K562 (cell line): Measurements from ENCODE around the gene ENG. TPM values are rescaled to one million over a fixed set of nuclear protein-coding genes. Genes with fewer than 3 reads are reported as not detected.

Experiments used
- CREB5 ChIP-seq: fragments of 250-450 bp; sonication (Bioruptor Pico); IDR thresholded peaks from 2 replicates; pipeline ENCODE4 v1.5.0; 2020; ENCODE audit warnings: mild to moderate bottlenecking
- GATA2 ChIP-seq: sonication (generic); formaldehyde crosslinking; IDR thresholded peaks from 2 replicates; pipeline ENCODE4 v1.4.0; 2020; ENCODE audit warnings: mild to moderate bottlenecking, missing genetic modification reagents
- IRF1 ChIP-seq: sonication (generic); formaldehyde crosslinking; IDR thresholded peaks from 2 replicates; pipeline ENCODE4 v1.8.0; 2022; ENCODE audit warnings: missing genetic modification reagents, mild to moderate bottlenecking, borderline replicate concordance
- MTF1 ChIP-seq: fragments of 250-450 bp; sonication (Bioruptor Pico); IDR thresholded peaks from 2 replicates; pipeline ENCODE4 v1.9.0; 2021; ENCODE audit warnings: moderate library complexity, mild to moderate bottlenecking, inconsistent platforms, borderline replicate concordance
- MXI1 ChIP-seq: IDR thresholded peaks from 2 replicates; pipeline ENCODE4 v1.6.1; 2011; ENCODE audit warnings: low read depth, mild to moderate bottlenecking, improper control_type of control experiment, low read length
- RBFOX2 ChIP-seq: fragments of 200-400 bp; formaldehyde crosslinking; IDR thresholded peaks from 2 replicates; pipeline ENCODE4 v1.6.1; 2017; ENCODE audit warnings: low read depth, mild to moderate bottlenecking, low read length, moderate library complexity
- RBM34 ChIP-seq: fragments of 200-400 bp; formaldehyde crosslinking; IDR thresholded peaks from 2 replicates; pipeline ENCODE4 v1.6.1; 2018; ENCODE audit warnings: low read length, borderline replicate concordance; ENCODE audit not compliant: insufficient read depth
- RCOR1 ChIP-seq, 2 experiments: IDR thresholded peaks; 2 replicates each; pipeline ENCODE4 v1.6.1; 2012; ENCODE audit warnings: low read depth in 2 of 2, low read length in 2 of 2, borderline replicate concordance in 1 of 2, improper control_type of control experiment in 1 of 2
- RNF219 ChIP-seq: fragments of 250-450 bp; sonication (Bioruptor Pico); IDR thresholded peaks from 2 replicates; pipeline ENCODE4 v1.5.0; 2022; ENCODE audit warnings: mild to moderate bottlenecking
- SMAD2 ChIP-seq: fragments of 150-350 bp; IDR thresholded peaks from 2 replicates; pipeline ENCODE4 v1.6.1; 2014; ENCODE audit warnings: low read depth, mild to moderate bottlenecking, low read length
- SUPT5H ChIP-seq: fragments of 450-650 bp; IDR thresholded peaks from 2 replicates; pipeline ENCODE4 v1.6.1; 2016
- TCF15 ChIP-seq: fragments of 250-450 bp; sonication (Bioruptor Pico); IDR thresholded peaks from 2 replicates; pipeline ENCODE4 v1.8.0; 2022; ENCODE audit warnings: moderate library complexity, mild to moderate bottlenecking, inconsistent platforms
- TCF7L2 ChIP-seq: fragments of 150-350 bp; IDR thresholded peaks from 2 replicates; pipeline ENCODE4 v1.6.1; 2016; ENCODE audit warnings: low read depth, mild to moderate bottlenecking, low read length, moderate library complexity
- ZNF24 ChIP-seq: fragments of 450-650 bp; IDR thresholded peaks from 2 replicates; pipeline ENCODE4 v1.6.1; 2016
- ZNF274 ChIP-seq: IDR thresholded peaks from 2 replicates; pipeline ENCODE4 v1.6.1; 2011; ENCODE audit warnings: low read depth, mild to moderate bottlenecking, low read length, moderate library complexity, borderline replicate concordance
- ZNF395 ChIP-seq: fragments of 200-800 bp; sonication (Bioruptor generic); IDR thresholded peaks from 2 replicates; pipeline ENCODE4 v1.6.1; 2017; ENCODE audit warnings: missing genetic modification characterization, missing compliant biosample characterization
- ZNF444 ChIP-seq: fragments of 250-450 bp; sonication (Bioruptor Pico); IDR thresholded peaks from 2 replicates; pipeline ENCODE4 v1.4.0; 2020; ENCODE audit warnings: mild to moderate bottlenecking, moderate library complexity
- ZNF668 ChIP-seq: fragments of 250-450 bp; sonication (Bioruptor Pico); IDR thresholded peaks from 2 replicates; pipeline ENCODE4 v1.8.0; 2022; ENCODE audit warnings: mild to moderate bottlenecking, inconsistent platforms
- ZNF830 ChIP-seq: fragments of 250-450 bp; sonication (Bioruptor Pico); IDR thresholded peaks from 2 replicates; pipeline ENCODE4 v1.5.0; 2021; ENCODE audit warnings: mild to moderate bottlenecking
- ZSCAN29 ChIP-seq: fragments of 450-650 bp; IDR thresholded peaks from 2 replicates; pipeline ENCODE4 v1.6.1; 2017
- polyA plus RNA-seq, 8 experiments: library from polyadenylated mRNA; depleted of rRNA in 4 of 8; stranded (reverse) in 5 of 8; unstranded in 3 of 8; fragments of >200 nt; fragmentation: Nextera tagmentation in 2 of 8; fragmentation: Illumina TruSeq in 1 of 8; extraction: Ambion mirVana in 2 of 8; extraction: Trizol in 1 of 8; gene quantifications; 2 replicates each; pipeline versions ENCODE4 v1.2.1 to v1.2.3, GENCODE V29; 2011 to 2014; ENCODE audit warnings: inconsistent platforms in 1 of 8, missing spikeins in 1 of 8
- total RNA-seq, 7 experiments: library from RNA; depleted of rRNA in 6 of 7; stranded (reverse); fragments of >200 nt in 6 of 7; fragmentation: Illumina TruSeq in 2 of 7; extraction: Trizol in 2 of 7; gene quantifications; 2 replicates each; pipeline versions ENCODE4 v1.2.1 to v1.2.3, GENCODE V29; 2011 to 2021; ENCODE audit warnings: low replicate concordance in 1 of 7

ENG gene
- total and polyA plus RNA-seq, 9 of the 15 experiments (the other 6 are each of a cell fraction or from before 2014, with no cell fraction given), result 0.04 to 0.40 (median 0.14) TPM; not detected in 1

GRCh38 chr9:127903557-127904475 is 49.4 kb upstream of the ENG start (continued):
- TF ChIP-seq RNF219 (CRISPR knock-in tag) (no peak), ZNF24 (no peak), CREB5 (CRISPR knock-in tag) (no peak), ZNF274 (no peak), SMAD2 (no peak), ZSCAN29 (no peak), IRF1 (CRISPR knock-in tag) (no peak), SUPT5H (peak; percentile 56; the same call in 1 of the 2 replicates), TCF7L2 (no peak), ZNF668 (CRISPR knock-in tag) (no peak), RBFOX2 (peak; percentile 74), ZNF395 (CRISPR knock-in tag) (no peak), GATA2 (CRISPR knock-in tag) (no peak), RCOR1 (IDR thresholded peaks at IDR 0.05; ENCODE audit: borderline replicate concordance in 1 of 2, low read depth in 2 of 2, low read length in 2 of 2) (peak in 1 of 2 experiments; percentile 81; a peak in 3 of 4 replicates), RBM34 (no peak), ZNF444 (CRISPR knock-in tag) (no peak), ZNF830 (CRISPR knock-in tag) (no peak), TCF15 (CRISPR knock-in tag) (no peak), MTF1 (CRISPR knock-in tag) (no peak), MXI1 (no peak)
